Common myeloid progenitor, CD34-positive (primary cell): ENCODE results near the gene APOH.

ENCODE experiments used
- CTCF ChIA-PET: fragments of 350-600 bp; sonication (Branson Sonifier 250); formaldehyde crosslinking; loops from one replicate; lab custom pipeline; 2021; ENCODE audit warnings: antibody characterized with exemption; lab: Charles Lee
- POLR2A ChIA-PET: fragments of 350-600 bp; sonication (Branson Sonifier 250); formaldehyde crosslinking; loops from one replicate; lab custom pipeline; 2021; ENCODE audit warnings: antibody characterized with exemption; lab: Charles Lee
- DNase-seq, 3 donors: peaks; one replicate each; pipeline versions ENCODE4 v3.0.0 to v3.0.0-alpha.2; 2013
- H3K27ac ChIP-seq, 2 experiments: 1 replicate in 1 of 2; 2 replicates in 1 of 2; pipeline ENCODE4 v1.7.0; 2013; ENCODE audit warnings: inconsistent platforms in 2 of 2, low read length in 2 of 2, mild to moderate bottlenecking in 2 of 2, low read depth in 1 of 2, moderate library complexity in 1 of 2; ENCODE audit not compliant: severe bottlenecking in 2 of 2, insufficient read depth in 1 of 2, poor library complexity in 1 of 2
- H3K27me3 ChIP-seq, 5 experiments: replicated peaks in 2 of 5; 1 replicate in 3 of 5; 2 replicates in 2 of 5; pipeline versions ENCODE4 v1.6.1 to v1.7.0; 2013; ENCODE audit warnings: low read length in 4 of 5, mild to moderate bottlenecking in 2 of 5, moderate library complexity in 2 of 5, inconsistent platforms in 1 of 5; ENCODE audit not compliant: insufficient read depth in 5 of 5, control insufficient read depth in 4 of 5
- H3K36me3 ChIP-seq, 4 experiments: 1 replicate in 2 of 4; 2 replicates in 2 of 4; pipeline versions ENCODE4 v1.6.1 to v1.7.0; 2013; ENCODE audit warnings: low read length in 3 of 4, control low read depth in 1 of 4, mild to moderate bottlenecking in 1 of 4; ENCODE audit not compliant: control insufficient read depth in 4 of 4, insufficient read depth in 4 of 4
- H3K4me1 ChIP-seq, 4 experiments: 1 replicate in 3 of 4; 2 replicates in 1 of 4; pipeline versions ENCODE4 v1.6.1 to v1.7.1; 2013; ENCODE audit warnings: low read length in 3 of 4, mild to moderate bottlenecking in 3 of 4, control low read depth in 1 of 4, inconsistent platforms in 1 of 4, moderate library complexity in 1 of 4; ENCODE audit not compliant: control insufficient read depth in 4 of 4, insufficient read depth in 4 of 4; ENCODE audit errors: control extremely low read depth in 1 of 4
- H3K4me3 ChIP-seq, 7 experiments: 1 replicate in 4 of 7; 2 replicates in 3 of 7; pipeline versions ENCODE4 v1.5.1 to v1.7.0; 2013; ENCODE audit warnings: mild to moderate bottlenecking in 7 of 7, low read length in 6 of 7, moderate library complexity in 6 of 7, inconsistent platforms in 2 of 7, low read depth in 2 of 7, control low read depth in 1 of 7; ENCODE audit not compliant: insufficient read depth in 4 of 7, control insufficient read depth in 1 of 7; ENCODE audit errors: extremely low read depth in 1 of 7
- H3K9me3 ChIP-seq, 5 experiments: 1 replicate in 4 of 5; 2 replicates in 1 of 5; pipeline versions ENCODE4 v1.6.1 to v1.7.1; 2013; ENCODE audit warnings: low read length in 4 of 5, mild to moderate bottlenecking in 2 of 5, inconsistent platforms in 1 of 5, low read depth in 1 of 5, moderate library complexity in 1 of 5; ENCODE audit not compliant: control insufficient read depth in 4 of 5, insufficient read depth in 2 of 5; ENCODE audit errors: control extremely low read depth in 1 of 5
- WGBS: methylation state at CpG from one replicate; pipeline ENCODE4 v1.1.5; 2013; ENCODE audit not compliant: insufficient coverage; 5-methylcytosine and 5-hydroxymethylcytosine counted together

The APOH gene

DNA sequence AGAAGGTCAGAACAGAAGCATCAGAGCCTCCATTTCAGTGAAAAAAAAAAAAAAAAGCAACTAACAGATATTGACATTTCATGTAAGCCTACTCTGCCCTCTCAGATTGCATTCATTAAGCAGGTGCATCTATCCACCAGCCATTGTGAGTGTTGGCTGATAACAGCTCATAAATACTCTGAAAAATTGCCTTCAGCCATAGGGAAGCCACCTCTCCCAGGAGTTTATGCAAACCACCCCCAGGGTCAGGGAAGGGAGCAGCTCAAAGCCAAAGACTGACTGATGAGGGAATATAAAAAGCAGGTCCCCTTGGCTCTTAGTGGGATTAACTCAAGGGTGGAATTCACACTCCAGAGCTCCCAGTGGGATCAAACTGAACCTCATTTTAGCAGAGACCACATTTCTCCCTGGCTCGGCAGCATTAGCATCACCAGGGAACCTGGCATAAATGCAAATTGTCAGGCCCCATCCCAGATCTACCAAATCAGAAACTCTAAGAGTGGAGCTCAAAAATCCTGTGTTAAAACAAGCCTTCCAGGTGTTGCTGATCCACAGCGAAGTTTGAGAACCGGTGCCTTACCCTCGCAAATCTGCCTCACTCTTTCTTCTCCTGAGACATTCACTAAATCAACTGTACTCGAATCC lies 14.2 kb downstream of the APOH start:
- H3K27ac ChIP-seq = no peak overlapping the region
- no peak for DNase-seq
- H3K9me3 ChIP-seq = peaks cover 0 to 2% (median 0%) of the 10 kb centered on the region in 5 experiments
- H3K4me1 ChIP-seq = no peaks in the 10 kb centered on the region
- H3K36me3 ChIP-seq = no peaks in the 10 kb centered on the region
- H3K4me3 ChIP-seq = no peak overlapping the region
- ChIA-PET CTCF (no interaction called here), POLR2A (interaction anchor here (0.7 kb wide), 1 partner anchor 380 kb away, joined by 3 read pairs; no protein-coding TSS in a partner anchor)
- WGBS = 84% methylated on average over 5 of the region's 5 CpGs
- peaks cover 0 to under 1% (median 0%) of the 10 kb centered on the region in 5 experiments for H3K27me3 ChIP-seq

DNA sequence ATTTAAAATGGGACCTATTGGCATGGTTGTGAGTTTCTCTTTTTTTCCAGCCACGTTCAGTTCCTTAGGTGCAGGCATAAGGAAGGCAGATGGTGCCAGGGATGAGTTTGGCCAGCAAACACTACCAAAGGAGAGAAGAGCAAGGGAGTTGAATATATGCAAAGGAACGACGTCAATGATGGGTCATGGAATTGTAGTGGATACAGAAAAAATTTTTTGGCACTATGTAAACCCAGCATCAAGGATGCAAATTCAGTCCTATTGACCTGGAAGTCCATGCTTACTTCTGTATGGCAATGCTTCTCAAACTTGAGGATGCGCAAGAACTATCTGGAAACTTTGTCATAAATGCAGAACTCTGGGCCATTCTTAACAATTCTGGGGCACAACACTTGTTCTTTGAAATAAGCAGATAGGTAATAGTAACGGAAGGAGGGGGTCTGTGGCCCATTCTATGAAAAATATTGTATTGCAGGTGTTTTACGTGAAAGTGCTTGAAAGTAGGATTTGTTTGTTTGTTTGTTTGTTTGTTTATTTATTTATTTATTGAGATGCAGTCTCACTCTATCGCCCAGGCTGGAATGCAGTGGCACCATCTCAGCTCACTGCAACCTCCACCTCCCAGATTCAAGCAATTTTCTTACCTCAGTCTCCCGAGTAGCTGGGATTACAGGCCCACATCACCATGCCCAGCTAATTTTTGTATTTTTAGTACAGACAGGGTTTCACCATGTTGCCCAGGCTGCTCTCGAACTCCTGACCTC lies 18.0 kb downstream of the APOH start:
- ChIA-PET CTCF (interaction anchor here (0.5 to 1.0 kb wide), 2 partner anchors 10 to 1419 kb away, joined by 3 to 4 read pairs; no protein-coding TSS in a partner anchor), POLR2A (no interaction called here)
- H3K27me3 ChIP-seq = no peaks in the 10 kb centered on the region
- no peak overlapping the region for H3K27ac ChIP-seq
- 98% methylated on average over 6 of the region's 9 CpGs for WGBS
- peaks cover 0 to 2% (median 0%) of the 10 kb centered on the region in 5 experiments for H3K9me3 ChIP-seq
- no peak for DNase-seq
- H3K4me1 ChIP-seq = peaks cover 0 to 4% (median 2%) of the 10 kb centered on the region in 4 experiments
- H3K36me3 ChIP-seq = no peaks in the 10 kb centered on the region
- no peak overlapping the region for H3K4me3 ChIP-seq

DNA sequence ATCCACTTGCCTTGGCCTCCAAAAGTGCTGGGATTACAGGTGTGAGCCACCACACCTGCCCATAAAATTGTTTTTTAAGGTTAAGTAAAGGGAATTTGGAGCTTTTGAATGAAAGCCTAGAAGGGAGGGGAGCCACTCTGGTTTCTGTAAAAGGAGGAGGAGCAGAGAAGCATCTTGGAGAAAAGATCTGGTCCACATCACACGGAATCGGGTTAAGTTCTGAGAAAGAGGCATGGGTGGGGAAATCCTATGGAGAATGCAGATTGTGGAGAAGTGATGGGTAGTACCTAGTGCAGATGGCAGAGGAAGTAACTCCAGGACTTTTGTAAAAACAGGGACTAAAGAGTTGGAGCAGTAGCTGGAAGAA lies 19.0 kb downstream of the APOH start:
- 100% methylated on average over 2 of the region's 2 CpGs for WGBS
- H3K4me1 ChIP-seq = peaks cover 0 to 4% (median 2%) of the 10 kb centered on the region in 4 experiments
- H3K4me3 ChIP-seq = no peak overlapping the region
- H3K27ac ChIP-seq = no peak overlapping the region
- peaks cover 0 to under 1% (median 0%) of the 10 kb centered on the region in 5 experiments for H3K9me3 ChIP-seq
- no peaks in the 10 kb centered on the region for H3K36me3 ChIP-seq
- POLR2A ChIA-PET = no interaction called here
- DNase-seq = no peak
- CTCF ChIA-PET = interaction anchor here (0.5 kb wide), 1 partner anchor 1420 kb away, joined by 4 read pairs; no protein-coding TSS in a partner anchor
- H3K27me3 ChIP-seq = no peaks in the 10 kb centered on the region

DNA sequence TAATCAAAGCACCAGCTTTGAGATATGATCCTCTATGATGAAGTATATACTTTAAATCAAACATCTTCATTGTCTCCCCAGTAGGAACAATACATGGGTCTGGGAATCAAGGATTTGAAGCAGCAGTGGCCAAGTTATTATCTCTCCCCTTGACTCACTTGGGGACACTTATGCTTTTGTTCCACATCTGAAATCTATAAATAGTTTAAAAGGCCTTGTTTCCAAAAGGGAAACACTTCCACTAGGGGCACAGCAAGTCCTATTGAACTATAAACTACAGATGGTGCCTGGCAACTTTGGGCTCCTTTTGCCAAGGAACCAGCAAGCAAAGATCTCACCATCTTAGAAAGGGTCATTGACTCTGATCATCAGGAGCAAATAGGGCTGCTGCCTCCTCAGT lies 21.3 kb downstream of the APOH start:
- no peak overlapping the region for H3K4me3 ChIP-seq
- CTCF ChIA-PET = no interaction called here
- POLR2A ChIA-PET = no interaction called here
- H3K27me3 ChIP-seq = no peaks in the 10 kb centered on the region
- H3K4me1 ChIP-seq = peaks cover 0 to 4% (median 2%) of the 10 kb centered on the region in 4 experiments
- H3K27ac ChIP-seq = no peak overlapping the region
- no peak for DNase-seq
- H3K36me3 ChIP-seq = no peaks in the 10 kb centered on the region
- peaks cover 0 to 2% (median 0%) of the 10 kb centered on the region in 5 experiments for H3K9me3 ChIP-seq

DNA sequence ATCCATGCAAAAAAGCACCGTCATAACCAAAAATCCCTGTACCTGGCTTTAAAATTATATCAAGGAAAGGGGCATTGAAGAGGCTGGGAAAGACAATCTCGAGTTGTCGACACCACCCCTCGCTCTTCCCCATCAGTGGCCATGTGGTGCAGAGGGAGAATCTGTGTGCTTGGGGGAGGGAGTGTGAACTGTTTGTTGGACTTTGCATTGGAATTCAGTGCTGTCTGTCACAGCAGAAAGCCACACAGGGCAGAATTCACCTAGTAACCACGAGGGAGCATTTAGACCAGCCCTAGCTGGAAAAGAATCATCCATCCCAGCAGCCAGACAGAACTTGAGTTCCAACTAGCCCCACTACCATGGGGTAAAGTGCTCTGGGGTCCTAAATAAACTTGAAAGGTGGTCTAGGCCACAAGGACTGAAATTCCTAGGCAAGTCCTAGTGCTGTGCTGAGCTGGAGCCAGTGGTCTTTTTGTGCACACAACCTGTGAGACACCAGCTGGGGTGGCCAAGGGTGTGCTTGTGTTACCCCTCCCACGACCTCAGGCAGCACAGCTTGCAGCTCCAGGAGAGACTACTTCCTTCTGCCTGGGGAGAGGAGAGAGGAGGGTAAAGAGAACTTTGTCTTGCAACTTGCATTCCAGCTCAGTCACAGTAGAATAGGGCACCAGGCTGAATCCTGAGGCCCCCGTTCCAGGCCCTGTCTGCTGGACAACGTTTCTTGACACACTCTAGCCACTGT lies 25.8 kb downstream of the APOH start:
- peaks cover 0 to 2% (median 0%) of the 10 kb centered on the region in 5 experiments for H3K9me3 ChIP-seq
- ChIA-PET POLR2A (no interaction called here), CTCF (interaction anchor here (2.4 kb wide), 1 partner anchor 10 kb away, joined by 11 read pairs; no protein-coding TSS in a partner anchor)
- DNase-seq = no peak
- 100% methylated on average over 7 of the region's 8 CpGs for WGBS
- no peak overlapping the region for H3K4me3 ChIP-seq
- no peaks in the 10 kb centered on the region for H3K27me3 ChIP-seq
- H3K4me1 ChIP-seq = peaks cover 0 to 3% (median 0%) of the 10 kb centered on the region in 4 experiments
- H3K36me3 ChIP-seq = no peaks in the 10 kb centered on the region
- no peak overlapping the region for H3K27ac ChIP-seq

DNA sequence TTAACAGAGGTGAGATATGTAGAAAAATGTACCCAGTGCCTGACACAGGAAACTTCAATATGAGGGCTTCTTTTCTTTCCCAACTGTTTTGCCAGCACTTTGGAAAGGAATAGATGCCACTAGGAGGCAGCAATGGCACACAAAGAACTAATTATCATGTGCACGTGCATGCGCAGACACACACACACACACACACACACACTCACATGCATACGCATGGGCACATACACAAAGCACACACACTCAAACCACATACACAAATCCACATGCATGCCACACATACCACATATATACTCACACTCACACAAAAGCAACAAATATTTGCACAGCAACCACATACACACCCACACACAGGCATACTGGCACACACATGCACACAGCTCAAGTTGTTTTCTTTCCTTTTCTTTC lies 28.5 kb downstream of the APOH start:
- Histone ChIP-seq H3K36me3 (no peaks in the 10 kb centered on the region), H3K27me3 (no peaks in the 10 kb centered on the region), H3K9me3 (peaks cover 0 to 2% (median 0%) of the 10 kb centered on the region in 5 experiments), H3K4me1 (peaks cover 0 to 3% (median 0%) of the 10 kb centered on the region in 4 experiments), H3K27ac (no peak overlapping the region), H3K4me3 (no peak overlapping the region)
- 4% methylated on average over 3 of the region's 3 CpGs for WGBS
- CTCF ChIA-PET = interaction anchor here (1.0 to 1.8 kb wide), 7 partner anchors 10 to 969 kb away, joined by 3 to 7 read pairs (median 4); no protein-coding TSS in a partner anchor
- peak; percentile 69 to 76 (median 72) for DNase-seq
- POLR2A ChIA-PET = no interaction called here
